NOMO-1 (cell line): ENCODE data around the gene ACVR1.

ENCODE experiments used
- DNase-seq, 2 experiments: peaks; one replicate each; lab custom pipeline; 2025; ENCODE audit not compliant: unreplicated experiment in 2 of 2; lab: John Stamatoyannopoulos, UW

The ACVR1 gene

DNA sequence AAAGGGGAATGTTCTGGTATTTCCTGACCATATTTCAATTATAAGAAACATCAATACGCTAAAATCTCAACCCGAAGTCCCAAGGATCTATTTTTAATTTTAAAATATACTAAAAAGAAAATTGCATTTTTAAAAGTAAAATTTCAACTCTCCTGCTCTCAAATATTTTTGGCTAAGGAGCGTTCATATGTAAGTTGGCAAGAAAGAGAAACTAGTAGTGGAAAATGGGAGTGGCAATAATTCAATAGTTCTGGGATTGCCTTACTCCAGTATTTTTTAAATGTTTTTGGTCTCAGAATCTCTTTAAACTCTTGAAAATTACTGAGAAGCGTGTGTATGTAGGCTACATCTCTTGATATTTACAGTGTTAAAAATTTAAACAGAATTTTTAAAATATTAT lies 72.7 kb downstream of the ACVR1 start:
- DNase-seq: no peak

DNA sequence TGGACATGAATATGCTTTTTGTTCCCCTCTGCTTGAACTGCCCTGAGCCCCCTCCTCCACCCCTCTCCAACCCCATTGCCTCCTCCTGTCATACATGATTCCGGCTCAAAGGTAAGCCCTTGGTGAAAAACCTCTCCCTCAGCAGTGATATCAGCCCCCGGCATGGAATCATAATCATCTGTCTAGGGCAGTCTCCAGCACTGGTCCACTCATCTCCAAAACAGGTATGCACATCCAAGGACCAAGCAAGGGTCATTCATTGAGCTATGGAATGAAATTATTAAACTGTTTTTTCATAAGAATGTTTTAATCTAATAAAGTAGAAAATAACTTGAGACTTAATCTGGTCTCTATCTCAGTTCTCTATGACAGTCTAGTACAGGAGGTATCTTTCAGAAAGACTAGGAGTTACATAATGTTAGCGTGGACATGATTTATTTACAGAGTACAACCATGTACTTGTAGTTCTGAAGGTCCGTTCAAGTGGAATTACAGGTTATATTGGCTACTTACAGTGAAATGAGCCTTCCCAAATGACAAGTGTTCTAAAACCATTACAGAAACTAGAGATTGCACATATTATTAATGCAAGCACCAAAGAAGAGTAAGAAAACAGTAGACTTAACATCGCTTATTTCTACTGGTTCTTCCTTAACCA lies 75.2 kb downstream of the ACVR1 start:
- no peak for DNase-seq

DNA sequence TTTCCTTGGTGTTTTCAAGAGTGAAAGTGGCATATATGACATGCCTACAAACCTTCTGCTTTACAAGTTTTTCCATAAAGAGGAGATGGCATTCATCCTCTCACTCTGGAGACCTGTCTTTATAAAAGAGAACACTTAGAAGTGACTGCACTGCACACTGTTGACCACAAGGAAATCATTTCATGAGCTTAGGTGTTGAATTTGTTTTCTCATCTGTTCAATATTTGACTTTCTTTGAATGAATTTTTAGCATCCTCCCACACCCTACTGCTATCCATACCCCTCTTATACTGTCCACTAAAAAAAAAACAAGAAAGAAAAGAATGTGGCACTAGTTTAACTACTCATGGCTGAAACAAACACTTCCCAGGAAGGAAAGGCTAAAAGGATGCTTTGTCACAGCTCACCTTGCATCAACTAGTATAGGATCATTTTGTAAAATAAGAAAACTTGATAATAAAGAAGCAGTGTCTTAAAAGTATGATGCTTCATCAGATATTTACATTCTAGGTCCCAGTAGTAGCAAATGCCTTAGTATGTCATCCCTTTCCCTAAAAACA lies 83.0 kb downstream of the ACVR1 start:
- DNase-seq: no peak

DNA sequence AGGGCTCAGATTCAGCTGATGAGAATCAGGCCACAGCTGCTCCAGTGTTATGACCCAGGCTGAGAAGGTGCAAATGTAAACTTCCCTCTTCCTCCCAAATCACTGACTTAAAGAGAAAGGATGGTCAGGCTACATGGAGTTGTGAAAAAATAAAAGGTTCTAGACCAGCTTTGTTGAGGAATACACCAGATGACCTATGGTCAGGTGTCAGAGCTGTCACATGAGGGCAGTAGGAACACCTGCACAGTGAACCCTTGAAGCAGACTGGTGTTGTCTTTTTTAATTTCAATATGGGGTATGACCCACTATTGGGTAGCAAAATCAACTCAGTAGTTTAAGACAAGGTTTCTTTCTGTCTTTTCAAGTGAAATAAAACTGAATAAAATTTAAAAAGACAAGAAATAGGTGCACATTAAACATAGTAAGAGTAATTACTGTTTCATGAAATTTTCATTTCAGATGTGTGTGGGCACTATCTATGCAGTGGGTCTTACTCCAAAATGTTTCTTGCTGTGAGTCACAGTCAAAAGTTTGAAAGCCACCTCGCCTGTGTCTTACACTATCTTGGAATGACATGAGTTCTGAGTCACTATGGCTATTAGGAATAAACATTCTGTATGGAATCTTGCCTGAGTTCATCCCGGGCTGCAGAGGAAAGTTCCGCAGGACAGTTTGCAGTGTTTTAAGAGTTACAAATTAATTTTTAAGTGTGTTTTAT lies 83.6 kb downstream of the ACVR1 start:
- no peak for DNase-seq

DNA sequence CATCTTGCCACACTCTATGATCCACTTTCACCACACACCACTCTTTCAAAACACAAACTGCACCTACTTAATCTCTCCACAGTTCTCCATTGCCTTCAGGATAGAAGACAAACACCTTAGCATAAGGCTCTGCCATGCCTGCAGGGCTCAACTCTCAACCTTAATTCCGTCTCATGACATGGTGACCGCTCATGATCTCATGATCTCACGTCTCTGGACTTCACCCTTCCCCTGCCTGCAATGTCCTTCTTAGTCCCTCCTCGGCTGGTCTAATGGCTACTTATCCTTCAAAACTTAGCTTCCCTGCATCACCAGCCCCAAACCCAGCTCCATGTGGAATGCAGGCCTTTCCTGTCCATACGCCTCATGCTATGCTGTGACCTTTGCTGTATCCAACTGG lies 85.3 kb downstream of the ACVR1 start:
- DNase-seq: no peak

DNA sequence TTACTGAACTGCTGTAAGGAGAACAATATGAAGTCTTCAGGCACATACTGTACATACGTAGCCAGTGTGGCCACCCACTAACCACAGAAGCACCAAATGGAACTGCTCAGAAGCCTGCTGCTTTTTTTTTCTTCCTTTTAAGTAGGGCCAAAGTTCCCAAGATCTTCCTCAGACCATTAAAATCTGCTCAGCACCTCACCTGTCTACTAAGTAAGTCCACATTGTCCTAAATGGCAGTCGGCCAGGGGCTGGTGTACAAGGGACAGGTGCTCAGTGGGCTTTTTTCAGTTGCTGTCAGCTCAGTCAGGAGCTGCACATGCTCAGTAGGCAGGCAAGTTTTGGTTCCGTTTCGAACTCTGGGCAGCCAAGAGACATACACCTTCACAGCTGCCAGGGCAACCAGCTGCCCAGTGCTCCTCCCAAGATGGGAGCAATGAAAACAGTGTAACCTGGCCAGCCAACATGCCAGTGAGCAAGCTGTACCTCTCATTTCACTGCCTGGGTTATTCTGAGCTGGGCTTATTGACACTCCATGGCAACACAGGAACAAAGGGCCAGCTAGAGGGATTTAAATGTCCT lies 86.1 kb downstream of the ACVR1 start:
- DNase-seq: no peak

DNA sequence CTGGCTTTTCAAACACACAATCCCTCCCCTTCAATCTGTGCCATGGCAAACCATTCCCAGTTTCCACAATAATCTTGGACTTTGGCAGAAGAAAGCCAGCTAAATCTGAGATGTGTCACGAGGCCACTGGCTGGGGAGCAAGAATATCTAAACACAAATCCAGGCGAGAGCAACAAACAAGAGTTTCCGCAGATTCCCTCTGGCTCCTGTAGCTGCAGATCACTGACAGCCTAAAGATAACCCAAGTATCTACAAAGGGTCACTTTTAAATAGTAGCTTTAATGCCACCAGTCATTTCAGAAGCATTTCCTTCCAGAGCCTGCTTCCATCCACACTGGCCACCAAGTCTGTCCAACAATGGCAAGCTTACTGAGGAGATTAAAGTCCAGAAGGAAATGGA lies 86.9 kb downstream of the ACVR1 start:
- no peak for DNase-seq

DNA sequence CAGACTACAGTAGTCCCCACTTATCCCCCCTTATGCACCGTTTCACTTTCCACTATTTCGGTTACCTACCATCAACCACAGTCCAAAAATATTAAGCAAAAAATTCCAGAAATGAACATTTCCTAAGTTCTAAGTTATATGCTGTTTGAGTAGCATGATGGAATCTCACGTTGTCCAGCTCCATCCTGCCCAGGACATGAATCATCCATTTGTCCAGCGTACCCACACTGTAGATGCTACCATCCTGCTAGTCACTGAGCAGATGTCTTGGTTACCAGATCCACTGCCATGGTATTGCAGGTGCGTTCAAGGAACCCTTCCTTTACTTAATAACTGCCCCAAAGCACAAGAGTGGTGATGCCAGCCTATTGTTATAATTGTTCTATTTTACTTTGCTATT lies 87.9 kb downstream of the ACVR1 start:
- DNase-seq: no peak

DNA sequence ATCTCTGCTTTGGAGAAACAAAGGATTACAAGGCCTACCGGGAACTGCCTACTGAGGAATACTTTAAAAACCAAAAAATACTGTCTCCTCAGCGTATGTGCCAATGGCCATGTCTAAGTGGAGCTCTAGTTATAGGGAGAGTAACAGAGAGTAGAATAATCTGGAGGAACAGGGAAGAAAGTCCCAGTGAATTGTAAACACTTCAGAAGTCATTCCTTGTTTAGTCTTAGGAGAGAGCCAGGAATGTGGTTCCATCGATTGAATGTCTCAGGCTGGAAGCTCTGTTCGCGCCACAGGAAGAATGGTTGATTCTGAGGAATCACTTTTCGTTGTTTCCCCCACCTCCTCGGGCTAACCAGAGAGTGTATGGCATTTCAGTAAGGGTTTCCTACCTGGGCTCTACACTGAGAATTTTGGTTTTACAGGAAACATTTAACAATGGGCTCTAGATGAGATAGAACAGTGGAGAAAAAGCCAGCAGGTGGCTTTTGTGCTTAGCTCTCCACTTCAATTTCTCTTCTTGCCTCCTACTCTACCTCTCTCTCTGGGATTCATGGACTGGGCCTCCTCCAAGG lies 88.7 kb downstream of the ACVR1 start:
- DNase-seq: no peak

DNA sequence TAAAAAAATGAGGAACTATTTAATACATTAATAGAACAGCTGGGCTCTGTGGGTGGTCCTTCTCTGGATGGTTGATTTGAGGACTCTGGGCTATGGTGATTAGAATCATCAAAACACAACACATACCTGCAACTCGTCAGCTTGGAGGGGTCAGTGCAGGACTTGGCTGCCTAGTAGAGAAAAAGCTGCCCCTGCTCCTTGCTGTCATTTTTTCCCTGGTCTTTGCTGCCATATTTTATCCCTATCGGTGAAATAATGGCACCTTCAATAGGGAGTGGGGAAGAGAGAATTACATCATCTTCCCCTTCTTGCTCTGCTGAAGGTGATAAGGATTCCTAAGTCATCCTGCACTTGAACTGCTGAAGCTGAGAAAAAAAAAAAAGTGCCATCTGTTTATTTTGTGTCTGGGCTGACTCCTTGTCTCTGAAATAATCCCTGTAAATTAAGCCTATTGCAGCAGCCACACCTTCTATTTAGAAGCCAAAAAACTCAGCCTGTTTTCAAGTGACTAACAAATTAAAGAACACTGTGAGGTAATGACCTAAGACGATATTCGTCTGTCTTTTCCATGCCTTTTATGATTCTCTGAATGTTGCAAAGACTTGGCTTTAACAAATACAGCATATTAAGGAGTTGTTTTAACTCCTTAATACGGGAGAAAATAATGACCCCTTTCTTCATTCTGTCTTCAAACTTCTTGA lies 89.3 kb downstream of the ACVR1 start:
- no peak for DNase-seq

DNA sequence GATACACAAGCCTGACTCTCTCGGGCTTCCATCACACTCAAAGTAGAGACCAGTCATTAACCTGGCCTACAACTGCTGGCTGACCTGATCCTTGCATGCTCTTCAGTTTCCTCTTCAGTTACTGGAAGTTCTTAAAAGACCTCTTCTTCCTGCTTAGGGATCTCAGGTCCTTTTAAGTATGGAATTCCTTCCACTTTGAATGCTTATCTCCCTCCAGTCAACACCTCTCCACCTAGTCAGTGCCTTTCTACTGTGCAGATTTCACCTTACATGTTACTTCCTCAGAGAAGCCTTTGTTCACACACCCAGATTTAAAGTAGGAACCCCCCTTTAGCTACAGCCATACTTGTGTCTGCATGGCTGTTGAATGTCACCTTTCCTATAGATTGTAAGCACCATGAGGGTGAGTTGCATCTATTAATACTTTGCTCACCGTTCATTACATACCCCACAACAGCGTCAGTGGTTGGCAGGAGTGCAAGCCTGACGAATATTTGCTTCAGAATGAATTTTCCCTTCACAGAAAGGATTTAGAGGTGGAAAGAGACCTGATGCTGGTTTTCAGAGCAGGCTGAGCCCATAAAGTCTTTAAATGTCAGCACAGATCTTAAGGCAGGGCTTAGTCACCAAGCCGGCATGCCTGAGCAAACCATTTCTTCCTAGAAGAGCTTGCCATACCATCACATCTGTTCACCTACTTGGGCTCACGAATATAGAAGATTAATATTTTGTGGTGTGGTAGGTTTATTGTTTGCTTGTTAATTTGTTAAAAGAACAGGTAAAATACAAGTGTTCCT lies 90.1 kb downstream of the ACVR1 start:
- DNase-seq: no peak

DNA sequence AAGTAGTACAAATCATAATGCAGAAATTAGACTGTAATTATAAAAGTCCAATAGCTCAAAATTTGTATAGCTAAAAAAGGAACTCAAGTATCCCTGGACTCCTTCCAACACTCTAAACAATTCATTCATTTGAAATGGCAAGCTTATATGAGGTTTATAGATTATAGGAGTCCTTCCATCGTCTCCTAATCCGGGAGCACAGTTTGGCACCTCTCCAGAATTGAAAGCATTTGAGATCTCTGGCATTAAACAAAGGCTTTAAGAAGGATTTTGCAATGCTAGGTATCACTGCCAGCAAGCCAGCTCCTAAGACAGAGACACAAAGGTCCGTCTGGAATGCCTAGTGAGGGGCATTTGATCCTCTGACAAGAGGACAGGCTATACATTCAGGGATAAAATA lies 90.9 kb downstream of the ACVR1 start:
- no peak for DNase-seq

DNA sequence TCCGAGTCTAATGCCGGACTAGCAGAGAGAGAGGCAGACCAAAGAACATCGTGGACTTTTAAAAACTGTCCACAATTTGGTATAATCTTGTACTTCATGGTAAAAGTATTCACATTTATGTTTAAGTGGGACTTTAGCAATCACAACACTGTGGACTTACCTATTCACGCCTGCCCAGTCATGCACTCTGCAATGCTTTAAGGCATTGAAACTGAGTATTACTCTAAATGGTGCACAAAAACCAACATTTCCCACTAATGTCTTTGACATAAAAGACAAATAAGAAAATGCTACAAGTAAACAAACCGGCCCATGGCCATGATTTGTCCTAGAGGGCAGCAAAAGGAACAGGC lies 91.3 kb downstream of the ACVR1 start:
- DNase-seq: no peak

DNA sequence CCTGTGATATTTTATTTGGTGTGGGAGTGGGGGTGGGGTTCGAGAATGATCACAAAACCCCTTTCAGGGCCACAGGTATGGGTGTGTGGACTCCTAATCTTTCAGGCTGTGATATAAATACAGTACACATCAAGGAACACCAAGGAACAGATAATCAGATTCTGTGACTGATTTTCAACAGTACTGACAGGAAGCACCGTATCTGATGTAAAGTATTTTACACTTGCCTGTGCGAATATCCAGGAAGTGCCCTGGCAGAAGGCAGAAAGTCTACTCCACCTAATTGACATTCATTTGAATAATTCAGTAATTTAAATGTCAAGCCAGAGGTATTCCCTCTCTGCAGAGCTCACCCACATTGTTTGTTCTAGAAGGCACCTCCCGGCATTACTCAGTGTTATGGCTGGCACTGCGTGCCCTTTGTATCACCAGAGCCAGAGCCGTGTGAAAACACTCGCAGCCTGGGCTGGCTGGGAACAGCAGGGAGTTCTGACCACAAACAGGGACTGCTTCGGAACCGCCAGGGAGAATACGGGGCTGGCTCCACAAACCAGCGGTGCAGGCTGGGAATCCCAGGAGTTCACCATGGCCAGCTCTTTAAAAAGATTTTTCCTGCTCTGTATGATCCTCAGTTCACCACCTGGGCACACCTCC lies 91.8 kb downstream of the ACVR1 start:
- DNase-seq: no peak

DNA sequence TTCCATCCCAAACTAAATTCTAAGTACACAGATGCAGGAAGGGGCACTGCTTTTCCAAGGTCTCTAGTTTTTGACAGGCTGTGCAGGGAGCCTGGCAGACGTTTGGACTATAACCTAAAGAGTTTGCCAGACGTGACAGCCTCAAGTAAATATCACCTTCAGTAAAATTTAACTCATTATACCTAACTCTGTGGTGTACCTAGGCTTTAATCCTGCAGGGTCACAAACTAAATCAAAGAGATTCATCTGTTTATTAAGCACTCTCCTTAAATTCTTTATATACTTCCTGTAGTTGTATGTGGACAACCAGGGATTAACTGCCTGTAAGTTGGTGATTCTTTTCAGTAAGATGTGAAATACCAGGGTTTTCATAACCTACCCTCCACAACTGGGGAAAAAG lies 92.9 kb downstream of the ACVR1 start:
- no peak for DNase-seq

DNA sequence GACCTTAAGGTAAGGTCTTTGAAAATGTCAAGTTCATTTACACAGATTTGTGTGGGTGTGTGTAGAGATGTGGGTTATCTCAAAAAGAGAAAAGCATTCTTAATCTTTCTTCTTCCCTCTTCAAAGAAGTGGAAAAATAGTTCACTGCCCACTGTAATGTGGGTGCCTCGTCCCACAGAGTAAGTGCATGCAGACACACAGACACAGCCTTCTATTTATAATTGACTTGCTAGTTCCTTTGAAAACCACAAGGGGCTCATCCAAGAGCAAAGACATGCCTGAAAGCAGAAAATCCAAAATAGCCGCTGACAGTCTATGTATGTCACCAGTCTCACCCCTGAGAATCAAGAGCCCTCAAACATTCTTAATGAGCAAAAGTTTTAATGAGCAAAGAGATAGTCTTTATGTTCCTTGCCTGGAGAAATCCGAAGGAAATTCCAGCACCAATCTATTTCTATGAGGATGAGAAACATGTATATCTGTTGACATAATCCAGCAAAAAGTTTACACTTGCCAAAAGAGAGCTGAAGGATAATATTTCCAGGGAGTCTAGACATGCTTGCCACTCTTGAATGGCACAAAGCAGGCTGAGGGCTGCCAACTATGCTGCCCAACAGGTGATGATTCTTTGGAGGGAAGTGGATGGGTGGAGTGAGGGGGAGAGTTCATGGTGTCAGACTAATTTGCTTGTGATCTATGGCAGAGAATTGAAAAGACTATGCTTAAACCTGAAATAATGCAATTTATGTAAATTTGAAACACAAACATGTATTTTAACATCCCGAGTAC lies 93.9 kb downstream of the ACVR1 start:
- DNase-seq: peak in 1 of 2 experiments; percentile 5

DNA sequence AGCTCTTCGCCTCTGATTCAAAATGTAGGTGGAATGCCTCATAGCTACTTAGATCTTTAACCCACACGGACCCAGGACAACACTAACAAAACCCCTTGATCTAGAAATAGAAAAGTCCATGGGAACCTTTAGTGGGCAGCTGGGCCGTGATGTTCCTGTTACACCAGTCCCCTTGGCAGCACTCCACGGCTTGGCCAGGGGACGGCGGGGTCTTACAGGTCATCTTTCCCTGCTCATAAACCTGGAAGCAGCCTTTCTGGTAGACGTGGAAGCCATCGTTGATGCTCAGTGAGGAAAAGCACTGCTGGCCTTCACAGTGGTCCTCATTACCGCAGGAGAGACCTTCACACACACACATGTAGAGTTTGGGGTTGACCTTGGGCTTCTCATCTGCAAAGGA lies 95.9 kb downstream of the ACVR1 start:
- DNase-seq: no peak

DNA sequence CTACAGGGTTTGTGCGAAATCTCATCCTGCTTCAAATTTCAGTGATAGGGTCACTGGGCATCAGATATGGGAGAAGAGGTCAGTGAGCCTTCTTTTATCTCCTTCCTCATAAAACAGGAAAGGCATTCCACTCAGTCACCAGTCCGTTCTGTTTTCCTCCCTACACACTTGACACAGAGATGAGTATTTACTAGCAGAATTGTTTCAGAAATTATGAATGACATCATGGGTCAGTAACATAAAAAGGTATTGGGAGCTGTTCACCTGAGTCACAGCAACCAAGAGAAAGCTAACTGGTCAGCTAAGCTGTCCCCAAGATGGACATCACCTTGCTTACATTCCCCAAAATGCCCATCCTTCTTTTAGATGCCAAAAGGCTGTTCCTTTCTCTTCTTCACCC lies 96.3 kb downstream of the ACVR1 start:
- DNase-seq: no peak

DNA sequence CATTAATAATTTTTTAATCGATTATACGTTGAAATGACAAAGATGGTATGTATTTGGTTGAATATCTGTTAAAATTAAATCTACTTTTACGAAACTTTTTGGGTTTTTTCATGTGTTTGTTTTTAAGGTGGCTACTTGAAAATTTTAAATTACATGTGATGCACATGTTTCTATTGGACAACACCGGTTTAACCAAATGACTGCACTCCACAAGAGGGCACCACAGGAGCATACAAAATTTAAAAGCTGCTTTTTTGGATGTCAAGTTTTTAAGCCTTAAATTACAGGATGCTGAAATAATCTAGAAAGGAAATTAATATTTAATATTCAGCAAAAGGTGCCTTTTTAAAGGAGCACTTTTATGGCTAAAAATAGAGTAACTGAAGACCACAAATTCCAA lies 98.7 kb downstream of the ACVR1 start:
- DNase-seq: peak; percentile 27 to 44
